Naive thymus-derived CD8-positive, alpha-beta T cell (primary cell): ENCODE data around the gene PGAM2. TPM values are rescaled to one million over a fixed set of nuclear protein-coding genes. Genes with fewer than 3 reads are reported as not detected.
A peak's percentile ranks its signal among the peaks of the same experiment; 100 is the strongest.
"Not testable (repeated sequence)": the region's sequence is repeated elsewhere in the genome, so short reads cannot be mapped to it uniquely, and the experiment has no call there.

Experiments
- ATAC-seq, 2 donors: fragments of 150-1000 bp; cut with Tn5 transposase in 1 of 2; sonication (Bioruptor Pico), chemical (Tn5 transposase) in 1 of 2; 1 replicate in 1 of 2; 2 replicates in 1 of 2; pipeline ENCODE4 v1.10.0; 2021; ENCODE audit warnings: mild to moderate bottlenecking in 2 of 2, moderate library complexity in 2 of 2
- POLR2A ChIA-PET: fragments of 350-600 bp; sonication (Branson Sonifier 250); formaldehyde crosslinking; loops from one replicate; lab custom pipeline; 2021; ENCODE audit warnings: antibody characterized with exemption; lab: Charles Lee
- DNase-seq, 10 donors: peaks; one replicate each; pipeline versions ENCODE4 v3.0.0 to v3.0.0-alpha.2; 2020 to 2022
- H3K27ac Mint-ChIP-seq, 10 donors: one replicate each; pipeline ENCODE4 v1.8.0; 2020 to 2022; ENCODE audit warnings: mild to moderate bottlenecking in 10 of 10, mixed read lengths in 10 of 10, moderate library complexity in 4 of 10, inconsistent platforms in 1 of 10
- H3K27me3 Mint-ChIP-seq, 5 donors: one replicate each; pipeline ENCODE4 v1.8.0; 2021 to 2022; ENCODE audit warnings: mixed read lengths in 5 of 5
- H3K36me3 Mint-ChIP-seq, 3 donors: one replicate each; pipeline ENCODE4 v1.8.0; 2020 to 2022; ENCODE audit warnings: mixed read lengths in 3 of 3, mild to moderate bottlenecking in 2 of 3, inconsistent platforms in 1 of 3
- H3K4me1 Mint-ChIP-seq, 4 donors: one replicate each; pipeline ENCODE4 v1.8.0; 2021 to 2022; ENCODE audit warnings: mixed read lengths in 4 of 4
- H3K4me3 Mint-ChIP-seq, 10 donors: one replicate each; pipeline ENCODE4 v1.8.0; 2020 to 2022; ENCODE audit warnings: mild to moderate bottlenecking in 10 of 10, mixed read lengths in 10 of 10, moderate library complexity in 6 of 10, inconsistent platforms in 1 of 10
- H3K9me3 Mint-ChIP-seq, 9 donors: one replicate each; pipeline ENCODE4 v1.8.0; 2020 to 2022; ENCODE audit warnings: mixed read lengths in 9 of 9, mild to moderate bottlenecking in 3 of 9, inconsistent platforms in 1 of 9, moderate library complexity in 1 of 9
- polyA plus RNA-seq, 3 donors: library from polyadenylated mRNA; unstranded; fragments of 300-500 nt; fragmentation: Illumina TruSeq; gene quantifications; one replicate each; pipeline ENCODE4 v1.2.3, GENCODE V29; 2021
- total RNA-seq, 8 experiments: library from RNA in 2 of 8; stranded (reverse) in 2 of 8; gene quantifications; one replicate each; pipeline ENCODE4 v1.2.3 and lab custom pipeline; 2021 to 2026

Gene PGAM2
- total and polyA plus RNA-seq, 5 experiments from 2014 or later: 3.3 to 3.9 TPM; not detected in 3

GRCh38 chr7:44039800-44040492, 25.4 kb downstream of the PGAM2 start:
- not testable (repeated sequence) for DNase-seq, H3K9me3 Mint-ChIP-seq, H3K36me3 Mint-ChIP-seq, H3K27me3 Mint-ChIP-seq
- H3K4me1 Mint-ChIP-seq: peaks cover 2 to 30% (median 14%) of the 10 kb centered on the region in 4 donors
- ATAC-seq: peak; percentile 54
- H3K4me3 Mint-ChIP-seq: peak overlapping the region in 9 of 10 donors; percentile 52 to 86 (median 72)
- peak overlapping the region in 7 of 10 donors; percentile 44 to 95 (median 89) for H3K27ac Mint-ChIP-seq
- POLR2A ChIA-PET: interaction anchor here (1.2 kb wide), 1 partner anchor 11 kb away, joined by 4 read pairs; no protein-coding TSS in a partner anchor

GRCh38 chr7:44038961-44039558, 26.3 kb downstream of the PGAM2 start:
- H3K27me3 Mint-ChIP-seq, H3K9me3 Mint-ChIP-seq, H3K36me3 Mint-ChIP-seq, POLR2A ChIA-PET: not testable (repeated sequence)
- Mint-ChIP-seq H3K4me3 (peak overlapping the region; percentile 43 to 85 (median 74)), H3K4me1 (peaks cover 2 to 25% (median 13%) of the 10 kb centered on the region in 4 donors), H3K27ac (peak overlapping the region; percentile 68 to 97 (median 92))
- ATAC-seq (peak; percentile 53 to 66), DNase-seq (peak; percentile 70 to 91 (median 84))

GRCh38 chr7:44038553-44038952, 26.8 kb downstream of the PGAM2 start:
- DNase-seq: not testable (repeated sequence)
- H3K27ac Mint-ChIP-seq: peak overlapping the region in 2 of 10 donors; percentile 68 to 78

GRCh38 chr7:44037951-44038350, 27.4 kb downstream of the PGAM2 start:
- DNase-seq, H3K9me3 Mint-ChIP-seq, ATAC-seq, POLR2A ChIA-PET, H3K27me3 Mint-ChIP-seq: not testable (repeated sequence)
- peak overlapping the region in 7 of 10 donors; percentile 40 to 88 (median 73) for H3K27ac Mint-ChIP-seq
- H3K4me3 Mint-ChIP-seq: peak overlapping the region in 4 of 10 donors; percentile 14 to 42 (median 26)
- peaks cover 2 to 18% (median 8%) of the 10 kb centered on the region in 4 donors for H3K4me1 Mint-ChIP-seq
- H3K36me3 Mint-ChIP-seq: peaks cover 0 to 15% (median 0%) of the 10 kb centered on the region in 3 donors

More at GRCh38 chr7:44038553-44038952, 26.8 kb downstream of the PGAM2 start:
- H3K36me3 Mint-ChIP-seq: peaks cover 0 to 12% (median 0%) of the 10 kb centered on the region in 3 donors
- H3K9me3 Mint-ChIP-seq, ATAC-seq, POLR2A ChIA-PET, H3K4me3 Mint-ChIP-seq, H3K27me3 Mint-ChIP-seq: not testable (repeated sequence)
- H3K4me1 Mint-ChIP-seq: peaks cover 2 to 20% (median 9%) of the 10 kb centered on the region in 4 donors

GRCh38 chr7:44036364-44036763, 29.0 kb downstream of the PGAM2 start:
- Mint-ChIP-seq H3K4me1 (peaks cover 2 to 10% (median 7%) of the 10 kb centered on the region in 4 donors), H3K4me3 (peak overlapping the region in 1 of 10 donors; percentile 34), H3K36me3 (peaks cover 0 to 15% (median 0%) of the 10 kb centered on the region in 3 donors), H3K27ac (peak overlapping the region in 2 of 10 donors; percentile 27 to 49)
- H3K9me3 Mint-ChIP-seq, POLR2A ChIA-PET, H3K27me3 Mint-ChIP-seq: not testable (repeated sequence)
- ATAC-seq (peak; percentile 5 to 20), DNase-seq (peak in 7 of 10 donors; percentile 29 to 59 (median 51))

GRCh38 chr7:44033971-44034844, 31.2 kb downstream of the PGAM2 start:
- H3K27ac Mint-ChIP-seq, POLR2A ChIA-PET, H3K4me1 Mint-ChIP-seq, DNase-seq, ATAC-seq, H3K4me3 Mint-ChIP-seq, H3K9me3 Mint-ChIP-seq, H3K27me3 Mint-ChIP-seq: not testable (repeated sequence)
- H3K36me3 Mint-ChIP-seq: peaks cover 0 to 15% (median 0%) of the 10 kb centered on the region in 3 donors

- not testable (repeated sequence) for ATAC-seq
Observed at GRCh38 chr7:44032031-44032430, 33.3 kb downstream of the PGAM2 start.

GRCh38 chr7:44031319-44031718, 34.0 kb downstream of the PGAM2 start:
- DNase-seq, H3K27ac Mint-ChIP-seq, H3K4me1 Mint-ChIP-seq, POLR2A ChIA-PET, ATAC-seq, H3K27me3 Mint-ChIP-seq, H3K9me3 Mint-ChIP-seq, H3K4me3 Mint-ChIP-seq: not testable (repeated sequence)
- H3K36me3 Mint-ChIP-seq: peaks cover 0 to 15% (median 0%) of the 10 kb centered on the region in 3 donors

More at GRCh38 chr7:44032031-44032430, 33.3 kb downstream of the PGAM2 start:
- H3K4me3 Mint-ChIP-seq, H3K27ac Mint-ChIP-seq, H3K9me3 Mint-ChIP-seq, H3K4me1 Mint-ChIP-seq, DNase-seq, H3K27me3 Mint-ChIP-seq: not testable (repeated sequence)
- POLR2A ChIA-PET: interaction anchor here (0.6 kb wide), 1 partner anchor 33 kb away, joined by 3 read pairs; the partner anchor contains the start of gene PGAM2
- peaks cover 0 to 15% (median 0%) of the 10 kb centered on the region in 3 donors for H3K36me3 Mint-ChIP-seq

GRCh38 chr7:44030029-44030428, 35.3 kb downstream of the PGAM2 start:
- not testable (repeated sequence) for H3K4me3 Mint-ChIP-seq

GRCh38 chr7:44029433-44029832, 35.9 kb downstream of the PGAM2 start:
- H3K4me3 Mint-ChIP-seq, ATAC-seq, DNase-seq, H3K36me3 Mint-ChIP-seq, POLR2A ChIA-PET, H3K27ac Mint-ChIP-seq, H3K27me3 Mint-ChIP-seq, H3K4me1 Mint-ChIP-seq, H3K9me3 Mint-ChIP-seq: not testable (repeated sequence)

More at GRCh38 chr7:44030029-44030428, 35.3 kb downstream of the PGAM2 start:
- ATAC-seq, H3K27ac Mint-ChIP-seq, H3K9me3 Mint-ChIP-seq, POLR2A ChIA-PET, H3K4me1 Mint-ChIP-seq, H3K27me3 Mint-ChIP-seq, DNase-seq: not testable (repeated sequence)
- H3K36me3 Mint-ChIP-seq: peaks cover 0 to 10% (median 0%) of the 10 kb centered on the region in 3 donors

- H3K9me3 Mint-ChIP-seq, H3K4me3 Mint-ChIP-seq, H3K36me3 Mint-ChIP-seq, DNase-seq, H3K27me3 Mint-ChIP-seq, POLR2A ChIA-PET, ATAC-seq: not testable (repeated sequence)
- Mint-ChIP-seq H3K27ac (peak overlapping the region in 1 of 10 donors; percentile 43), H3K4me1 (peaks cover 3 to 14% (median 8%) of the 10 kb centered on the region in 4 donors)
Observed at GRCh38 chr7:44022796-44023467, 42.4 kb downstream of the PGAM2 start.

GRCh38 chr7:44022069-44022468, 43.3 kb downstream of the PGAM2 start:
- H3K9me3 Mint-ChIP-seq, H3K36me3 Mint-ChIP-seq, H3K27ac Mint-ChIP-seq, H3K4me3 Mint-ChIP-seq, DNase-seq, H3K27me3 Mint-ChIP-seq, ATAC-seq, POLR2A ChIA-PET: not testable (repeated sequence)
- H3K4me1 Mint-ChIP-seq: peaks cover 3 to 18% (median 10%) of the 10 kb centered on the region in 4 donors
